SK-N-SH (cell line): ENCODE results near the gene FAM9A. TPM values are rescaled to one million over a fixed set of nuclear protein-coding genes. Genes with fewer than 3 reads are reported as not detected.
"Not testable (repeated sequence)": the region's sequence is repeated elsewhere in the genome, so short reads cannot be mapped to it uniquely, and the experiment has no call there.

ENCODE experiments used
- CTCF ChIA-PET: fragments of 300-600, 350-600 bp; formaldehyde crosslinking; extraction: SDS; loops from one replicate; lab custom pipeline; 2021; lab: Yijun Ruan, JAX
- POLR2A ChIA-PET: fragments of 350-600 bp; sonication (Branson Sonifier 250); formaldehyde crosslinking; extraction: SDS; loops from one replicate; lab custom pipeline; 2020; ENCODE audit warnings: antibody characterized with exemption, inconsistent platforms; lab: Yijun Ruan, JAX
- DNase-seq: peaks from one replicate; pipeline ENCODE4 v3.0.0; 2012
- H2AFZ ChIP-seq: fragments of 200-600 bp; sonication (generic); 2 replicates; pipeline ENCODE4 v1.8.1; 2016; ENCODE audit warnings: antibody characterized with exemption, mild to moderate bottlenecking, low read depth
- H3F3A ChIP-seq: fragments of 200-600 bp; sonication (generic); replicated peaks from 2 replicates; pipeline ENCODE3; 2016; ENCODE audit warnings: antibody characterized with exemption, mild to moderate bottlenecking; ENCODE audit not compliant: insufficient read depth
- H3K27ac ChIP-seq, 2 experiments: fragments of 200-500 bp in 1 of 2; fragments of 200-600 bp in 1 of 2; sonication (Bioruptor generic) in 1 of 2; sonication (generic), shearing (Covaris generic) in 1 of 2; 2 replicates each; pipeline versions ENCODE4 v1.5.1 to v1.6.1; 2014 to 2016; ENCODE audit warnings: low read depth in 2 of 2, inconsistent platforms in 1 of 2, low read length in 1 of 2, mild to moderate bottlenecking in 1 of 2, mixed read lengths in 1 of 2
- H3K27me3 ChIP-seq: fragments of 200-600 bp; sonication (generic), shearing (Covaris generic); 2 replicates; pipeline ENCODE4 v1.6.1; 2016; ENCODE audit warnings: mixed run types; ENCODE audit not compliant: insufficient read depth
- H3K36me3 ChIP-seq, 2 experiments: fragments of 200-500 bp in 1 of 2; fragments of 200-600 bp in 1 of 2; sonication (Bioruptor generic) in 1 of 2; sonication (generic) in 1 of 2; replicated peaks in 1 of 2; 2 replicates each; pipeline versions ENCODE3 to v1.5.1; 2014 to 2016; ENCODE audit warnings: low read length in 1 of 2, mild to moderate bottlenecking in 1 of 2; ENCODE audit not compliant: insufficient read depth in 2 of 2, control insufficient read depth in 1 of 2
- H3K4me1 ChIP-seq, 2 experiments: fragments of 200-500 bp in 1 of 2; fragments of 200-600 bp in 1 of 2; sonication (Bioruptor generic) in 1 of 2; sonication (generic), shearing (Covaris generic) in 1 of 2; 2 replicates each; pipeline versions ENCODE4 v1.5.1 to v1.6.1; 2014 to 2016; ENCODE audit warnings: low read depth in 1 of 2, low read length in 1 of 2, mixed run types in 1 of 2; ENCODE audit not compliant: insufficient read depth in 2 of 2, control insufficient read depth in 1 of 2
- H3K4me2 ChIP-seq: fragments of 200-600 bp; sonication (generic), shearing (Covaris generic); 2 replicates; pipeline ENCODE4 v1.6.1; 2017; ENCODE audit warnings: mixed run types
- H3K4me3 ChIP-seq, 2 experiments: fragments of 200-500 bp in 1 of 2; fragments of 200-600 bp in 1 of 2; sonication (Bioruptor generic) in 1 of 2; sonication (generic), shearing (Covaris generic) in 1 of 2; 2 replicates each; pipeline versions ENCODE4 v1.5.1 to v1.8.1; 2014 to 2016; ENCODE audit warnings: low read depth in 2 of 2, inconsistent platforms in 1 of 2, low read length in 1 of 2, mild to moderate bottlenecking in 1 of 2, mixed read lengths in 1 of 2, moderate library complexity in 1 of 2
- H3K79me2 ChIP-seq: fragments of 200-600 bp; sonication (generic); 2 replicates; pipeline ENCODE4 v1.8.1; 2017; ENCODE audit warnings: mild to moderate bottlenecking; ENCODE audit not compliant: insufficient read depth
- H3K9ac ChIP-seq: fragments of 200-600 bp; sonication (generic); 2 replicates; pipeline ENCODE4 v1.6.1; 2017; ENCODE audit warnings: mixed run types
- H3K9me2 ChIP-seq: fragments of 200-600 bp; sonication (generic); 2 replicates; pipeline ENCODE4 v1.6.1; 2017; ENCODE audit warnings: mixed run types
- H3K9me3 ChIP-seq: fragments of 200-600 bp; sonication (generic); 2 replicates; pipeline ENCODE4 v1.6.1; 2017; ENCODE audit warnings: mixed run types, mild to moderate bottlenecking, moderate library complexity
- H4K20me1 ChIP-seq: fragments of 200-600 bp; sonication (generic); 2 replicates; pipeline ENCODE4 v1.6.1; 2017; ENCODE audit warnings: mild to moderate bottlenecking, mixed run types; ENCODE audit not compliant: insufficient read depth
- CHD2 ChIP-seq: fragments of 150-350 bp; IDR thresholded peaks from 2 replicates; pipeline ENCODE4 v1.6.1; 2018; ENCODE audit warnings: low read length; ENCODE audit not compliant: partially characterized antibody
- ELF1 ChIP-seq: IDR thresholded peaks from 2 replicates; pipeline ENCODE4 v1.4.0; 2012
- EP300 ChIP-seq, 2 experiments: IDR thresholded peaks; 2 replicates each; pipeline versions ENCODE4 v1.4.0 to v1.6.1; 2012; ENCODE audit warnings: borderline replicate concordance in 1 of 2, low read depth in 1 of 2, low read length in 1 of 2
- EZH2phosphoT487 ChIP-seq: fragments of 200-600 bp; sonication (generic); IDR thresholded peaks from 2 replicates; pipeline ENCODE4 v1.6.1; 2017; ENCODE audit warnings: low read depth, mixed run types, mild to moderate bottlenecking, antibody characterized with exemption, moderate library complexity, borderline replicate concordance
- FOSL2 ChIP-seq: IDR thresholded peaks from 2 replicates; pipeline ENCODE4 v1.4.0; 2012; ENCODE audit warnings: low read depth, mild to moderate bottlenecking, moderate library complexity, borderline replicate concordance
- GATA2 ChIP-seq: sonication (generic); formaldehyde crosslinking; IDR thresholded peaks from 2 replicates; pipeline ENCODE4 v1.5.0; 2020; ENCODE audit warnings: mild to moderate bottlenecking, missing genetic modification reagents
- JUND ChIP-seq: IDR thresholded peaks from 2 replicates; pipeline ENCODE4 v1.4.0; 2012
- NRF1 ChIP-seq: IDR thresholded peaks from 2 replicates; pipeline ENCODE4 v1.6.1; 2012; ENCODE audit warnings: low read depth, mild to moderate bottlenecking, low read length
- PBX3 ChIP-seq: IDR thresholded peaks from 2 replicates; pipeline ENCODE4; 2012
- RAD21 ChIP-seq: IDR thresholded peaks from 2 replicates; pipeline ENCODE4 v1.6.1; 2012; ENCODE audit warnings: mild to moderate bottlenecking, low read length
- RCOR1 ChIP-seq: fragments of 150-350 bp; IDR thresholded peaks from 2 replicates; pipeline ENCODE4 v1.6.1; 2017; ENCODE audit warnings: antibody characterized with exemption, low read length
- REST ChIP-seq: IDR thresholded peaks from 2 replicates; pipeline ENCODE4 v1.6.1; 2012; ENCODE audit warnings: mild to moderate bottlenecking, low read depth, low read length, moderate library complexity
- SIN3A ChIP-seq: IDR thresholded peaks from 2 replicates; pipeline ENCODE4 v1.6.1; 2012; ENCODE audit warnings: low read depth, mild to moderate bottlenecking, low read length, moderate library complexity, borderline replicate concordance
- SMC3 ChIP-seq: IDR thresholded peaks from 2 replicates; pipeline ENCODE4 v1.6.1; 2012; ENCODE audit warnings: low read depth, low read length, improper control_type of control experiment
- TAF1 ChIP-seq: IDR thresholded peaks from 2 replicates; pipeline ENCODE4 v1.6.1; 2012; ENCODE audit warnings: low read depth, mild to moderate bottlenecking, low read length, moderate library complexity, borderline replicate concordance
- TCF12 ChIP-seq: IDR thresholded peaks from 2 replicates; pipeline ENCODE4 v1.4.0; 2012
- TEAD4 ChIP-seq: IDR thresholded peaks from 2 replicates; pipeline ENCODE4 v1.4.0; 2012; ENCODE audit warnings: mild to moderate bottlenecking, borderline replicate concordance; ENCODE audit not compliant: insufficient read depth
- WGBS: methylation state at CpG from one replicate; pipeline ENCODE4 v1.1.6; 2017; ENCODE audit warnings: low lambda C conversion rate; 5-methylcytosine and 5-hydroxymethylcytosine counted together
- polyA plus RNA-seq, 3 experiments: library from polyadenylated mRNA; depleted of rRNA; stranded (reverse); fragments of >200 nt; gene quantifications; 2 replicates each; pipeline ENCODE4 v1.2.3, GENCODE V29; 2012
- TF ChIP-seq, protein P1 (sequence below): IDR thresholded peaks from 2 replicates; pipeline ENCODE4 v1.4.0; 2012; ENCODE audit warnings: low read depth, borderline replicate concordance
- TF ChIP-seq, protein P2 (sequence below): fragments of 200-600 bp; sonication (generic); IDR thresholded peaks from 2 replicates; pipeline ENCODE4 v1.6.1; 2017; ENCODE audit warnings: antibody characterized with exemption, mild to moderate bottlenecking, moderate library complexity

FAM9A gene
- polyA plus RNA-seq, 1 of the 3 experiments (the other 2 are of a cell fraction) = not detected

GRCh38 chrX:8782595-8782994 is 18.6 kb downstream of the FAM9A start:
- Histone ChIP-seq H3K4me1 (no peaks in the 10 kb centered on the region), H3K9me3 (no peaks in the 10 kb centered on the region), H3K36me3 (no peaks in the 10 kb centered on the region), H3K27ac (no peak overlapping the region), H3K9me2 (no peaks in the 10 kb centered on the region), H3K4me2 (no peak overlapping the region), H3K4me3 (no peak overlapping the region), H3K9ac (no peak overlapping the region), H4K20me1 (no peaks in the 10 kb centered on the region), H3K79me2 (no peaks in the 10 kb centered on the region), H2AFZ (no peak overlapping the region), H3F3A (no peaks in the 10 kb centered on the region), H3K27me3 (no peaks in the 10 kb centered on the region)
- CTCF ChIA-PET = no interaction called here
- 51% methylated on average over 6 of the region's 9 CpGs for WGBS
- POLR2A ChIA-PET = no interaction called here
- TF ChIP-seq TEAD4 = no peak
- no peak for TF ChIP-seq RAD21
- no peak for TF ChIP-seq TCF12
- no peak for TF ChIP-seq RCOR1
- TF ChIP-seq, protein P1, sequence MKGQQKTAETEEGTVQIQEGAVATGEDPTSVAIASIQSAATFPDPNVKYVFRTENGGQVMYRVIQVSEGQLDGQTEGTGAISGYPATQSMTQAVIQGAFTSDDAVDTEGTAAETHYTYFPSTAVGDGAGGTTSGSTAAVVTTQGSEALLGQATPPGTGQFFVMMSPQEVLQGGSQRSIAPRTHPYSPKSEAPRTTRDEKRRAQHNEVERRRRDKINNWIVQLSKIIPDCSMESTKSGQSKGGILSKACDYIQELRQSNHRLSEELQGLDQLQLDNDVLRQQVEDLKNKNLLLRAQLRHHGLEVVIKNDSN = no peak
- no peak for TF ChIP-seq SIN3A
- no peak for TF ChIP-seq JUND
- no peak for TF ChIP-seq GATA2 (CRISPR knock-in tag)
- no peak for TF ChIP-seq EZH2phosphoT487
- no peak for TF ChIP-seq NRF1
- no peak for TF ChIP-seq PBX3
- TF ChIP-seq ELF1 = no peak
- no peak for TF ChIP-seq EP300 (IDR thresholded peaks at IDR 0.05; ENCODE audit: borderline replicate concordance in 1 of 2, low read depth in 1 of 2, low read length in 1 of 2)
- no peak for TF ChIP-seq CHD2
- TF ChIP-seq TAF1 = no peak
- TF ChIP-seq REST = no peak
- no peak for TF ChIP-seq SMC3
- TF ChIP-seq FOSL2 = no peak
- TF ChIP-seq, protein P2, sequence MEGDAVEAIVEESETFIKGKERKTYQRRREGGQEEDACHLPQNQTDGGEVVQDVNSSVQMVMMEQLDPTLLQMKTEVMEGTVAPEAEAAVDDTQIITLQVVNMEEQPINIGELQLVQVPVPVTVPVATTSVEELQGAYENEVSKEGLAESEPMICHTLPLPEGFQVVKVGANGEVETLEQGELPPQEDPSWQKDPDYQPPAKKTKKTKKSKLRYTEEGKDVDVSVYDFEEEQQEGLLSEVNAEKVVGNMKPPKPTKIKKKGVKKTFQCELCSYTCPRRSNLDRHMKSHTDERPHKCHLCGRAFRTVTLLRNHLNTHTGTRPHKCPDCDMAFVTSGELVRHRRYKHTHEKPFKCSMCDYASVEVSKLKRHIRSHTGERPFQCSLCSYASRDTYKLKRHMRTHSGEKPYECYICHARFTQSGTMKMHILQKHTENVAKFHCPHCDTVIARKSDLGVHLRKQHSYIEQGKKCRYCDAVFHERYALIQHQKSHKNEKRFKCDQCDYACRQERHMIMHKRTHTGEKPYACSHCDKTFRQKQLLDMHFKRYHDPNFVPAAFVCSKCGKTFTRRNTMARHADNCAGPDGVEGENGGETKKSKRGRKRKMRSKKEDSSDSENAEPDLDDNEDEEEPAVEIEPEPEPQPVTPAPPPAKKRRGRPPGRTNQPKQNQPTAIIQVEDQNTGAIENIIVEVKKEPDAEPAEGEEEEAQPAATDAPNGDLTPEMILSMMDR = no peak
- no peak for DNase-seq

DNA sequence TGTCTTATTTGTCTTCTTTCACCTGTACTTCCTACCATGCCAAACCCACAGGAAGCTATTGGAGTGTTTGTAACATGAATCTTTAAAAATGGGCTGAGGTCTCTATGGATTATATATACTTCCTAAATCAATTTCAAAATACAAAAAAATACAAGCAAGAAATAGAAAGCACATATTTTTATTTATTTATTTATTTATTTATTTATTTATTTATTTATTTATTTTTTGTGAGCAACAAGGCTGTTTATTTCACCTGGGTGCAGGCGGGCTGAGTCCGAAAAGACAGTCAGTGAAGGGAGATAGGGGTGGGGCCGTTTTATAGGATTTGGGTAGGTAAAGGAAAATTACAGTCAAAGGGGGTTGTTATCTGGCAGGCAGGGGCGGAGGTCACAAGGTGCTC is 19.3 kb downstream of the FAM9A start:
- H3K9me3 ChIP-seq, POLR2A ChIA-PET, H3K9me2 ChIP-seq, H3K4me2 ChIP-seq, H2AFZ ChIP-seq, H3K27ac ChIP-seq, H3F3A ChIP-seq, CTCF ChIA-PET, H3K36me3 ChIP-seq, DNase-seq, H3K79me2 ChIP-seq, H3K9ac ChIP-seq, H3K27me3 ChIP-seq, H3K4me1 ChIP-seq, H3K4me3 ChIP-seq, H4K20me1 ChIP-seq: not testable (repeated sequence)
- WGBS = 14% methylated on average over 4 of the region's 4 CpGs
